Uterus (tissue), 4 donors: ENCODE results near the gene SUSD3. TPM values are rescaled to one million over a fixed set of nuclear protein-coding genes. Genes with fewer than 3 reads are reported as not detected.
"Not testable (repeated sequence)": the region's sequence is repeated elsewhere in the genome, so short reads cannot be mapped to it uniquely, and the experiment has no call there.

ENCODE experiments used
- DNase-seq, 2 donors: peaks; one replicate each; pipeline ENCODE4 v3.0.0-alpha.2; 2019 to 2020
- H3K27ac ChIP-seq, 2 donors: fragments of 200-600 bp; sonication (generic); 1 replicate in 1 of 2; 2 replicates in 1 of 2; pipeline ENCODE4 v1.5.1; 2016 to 2018
- H3K27me3 ChIP-seq, 2 donors: fragments of 200-600 bp; sonication (generic); one replicate each; pipeline ENCODE4 v1.5.1; 2018 to 2019; ENCODE audit warnings: control low read depth in 1 of 2
- H3K36me3 ChIP-seq, 2 donors: fragments of 200-600 bp; sonication (generic); one replicate each; pipeline ENCODE4 v1.5.1; 2019; ENCODE audit warnings: control low read depth in 1 of 2
- H3K4me1 ChIP-seq, 2 donors: fragments of 200-600 bp; sonication (generic); one replicate each; pipeline ENCODE4 v1.5.1; 2018 to 2019; ENCODE audit warnings: control low read depth in 1 of 2
- H3K4me3 ChIP-seq, 2 donors: fragments of 200-600 bp; sonication (generic); 1 replicate in 1 of 2; 2 replicates in 1 of 2; pipeline ENCODE4 v1.5.1; 2018 to 2019; ENCODE audit warnings: mild to moderate bottlenecking in 1 of 2
- H3K9me3 ChIP-seq, 2 donors: fragments of 200-600 bp; sonication (generic); one replicate each; pipeline ENCODE4 v1.5.1; 2019; ENCODE audit warnings: control low read depth in 1 of 2
- CTCF ChIP-seq, 4 experiments: fragments of 200-600 bp in 2 of 4; fragments of 450-650 bp in 2 of 4; sonication (generic) in 2 of 4; IDR thresholded peaks; one replicate each; pipeline ENCODE4 v1.5.1; 2016 to 2019; ENCODE audit warnings: antibody characterized with exemption in 4 of 4, mild to moderate bottlenecking in 2 of 4, moderate library complexity in 1 of 4
- POLR2A ChIP-seq, 2 donors: fragments of 450-650 bp; IDR thresholded peaks; one replicate each; pipeline ENCODE4 v1.6.1; 2016; ENCODE audit warnings: antibody characterized with exemption in 2 of 2, mild to moderate bottlenecking in 1 of 2, moderate library complexity in 1 of 2
- intact Hi-C: fragments of 100-400 bp; cut with DNase I; formaldehyde crosslinking; loops from one replicate; pipeline ENCODE4 v1.15.1; 2023; ENCODE audit warnings: low total_unique reads
- total RNA-seq, 4 donors: library from RNA; depleted of rRNA in 3 of 4; stranded (reverse); fragments of >200 nt in 3 of 4; gene quantifications; one replicate each; pipeline versions ENCODE4 v1.1.0 to v1.2.4, GENCODE V29; 2014 to 2023
- donor health status: DM: yes; HTN: yes; CAD: no.

Gene SUSD3
- total RNA-seq, 4 donors from 2014 or later = 9.3 to 52.7 (median 14.7) TPM

GRCh38 chr9:93114169-93114983 is 55.9 kb downstream of the SUSD3 start:
- intact Hi-C loops = no loop called here
- TF ChIP-seq POLR2A (IDR thresholded peaks at IDR 0.05) = no peak
- TF ChIP-seq CTCF (IDR thresholded peaks at IDR 0.05) = no peak
- H3K27me3 ChIP-seq = no peaks in the 10 kb centered on the region
- H3K4me1 ChIP-seq = no peaks in the 10 kb centered on the region
- DNase-seq = peak; percentile 13 to 17
- H3K4me3 ChIP-seq = no peak overlapping the region
- H3K36me3 ChIP-seq = no peaks in the 10 kb centered on the region
- H3K9me3 ChIP-seq = no peaks in the 10 kb centered on the region
- no peak overlapping the region for H3K27ac ChIP-seq

GRCh38 chr9:93114984-93115335 is 56.5 kb downstream of the SUSD3 start:
- Histone ChIP-seq H3K4me1 (peaks cover 0 to 2% of the 10 kb centered on the region in 2 donors), H3K36me3 (no peaks in the 10 kb centered on the region), H3K27ac (no peak overlapping the region), H3K4me3 (no peak overlapping the region), H3K27me3 (no peaks in the 10 kb centered on the region), H3K9me3 (no peaks in the 10 kb centered on the region)
- TF ChIP-seq CTCF (IDR thresholded peaks at IDR 0.05) (no peak), POLR2A (IDR thresholded peaks at IDR 0.05) (no peak)
- intact Hi-C loops = no loop called here
- no peak for DNase-seq

- Histone ChIP-seq H3K4me1 (peaks cover 0 to 9% of the 10 kb centered on the region in 2 donors), H3K27me3 (no peaks in the 10 kb centered on the region), H3K27ac (peak overlapping the region in 1 of 2 donors; percentile 53), H3K9me3 (no peaks in the 10 kb centered on the region), H3K4me3 (no peak overlapping the region), H3K36me3 (no peaks in the 10 kb centered on the region)
- TF ChIP-seq POLR2A (IDR thresholded peaks at IDR 0.05) = no peak
- no peak for TF ChIP-seq CTCF (IDR thresholded peaks at IDR 0.05)
- intact Hi-C loops = no loop called here
- DNase-seq = peak; percentile 4 to 18
These were observed 57.1 kb downstream of the SUSD3 start for GRCh38 chr9:93115486-93116071.

- Histone ChIP-seq H3K4me1 (peaks cover 0 to 10% of the 10 kb centered on the region in 2 donors), H3K27me3 (no peaks in the 10 kb centered on the region), H3K9me3 (no peaks in the 10 kb centered on the region), H3K36me3 (no peaks in the 10 kb centered on the region), H3K4me3 (no peak overlapping the region), H3K27ac (peak overlapping the region in 1 of 2 donors; percentile 53)
- DNase-seq = peak; percentile 60 to 81
- intact Hi-C loops = no loop called here
- no peak for TF ChIP-seq CTCF (IDR thresholded peaks at IDR 0.05)
- TF ChIP-seq POLR2A (IDR thresholded peaks at IDR 0.05) = peak in 1 of 2 donors; percentile 26
These were observed 57.8 kb downstream of the SUSD3 start for GRCh38 chr9:93116072-93116961.

GRCh38 chr9:93117521-93117920 is 59.0 kb downstream of the SUSD3 start:
- not testable (repeated sequence) for H3K27ac ChIP-seq

More at GRCh38 chr9:93117521-93117920, 59.0 kb downstream of the SUSD3 start:
- H3K4me1 ChIP-seq, H3K36me3 ChIP-seq, H3K27me3 ChIP-seq, intact Hi-C loops, H3K9me3 ChIP-seq, H3K4me3 ChIP-seq: not testable (repeated sequence)
- peak; percentile 8 to 10 for DNase-seq
